ENCODE measurements around the gene RNF11.

DNA sequence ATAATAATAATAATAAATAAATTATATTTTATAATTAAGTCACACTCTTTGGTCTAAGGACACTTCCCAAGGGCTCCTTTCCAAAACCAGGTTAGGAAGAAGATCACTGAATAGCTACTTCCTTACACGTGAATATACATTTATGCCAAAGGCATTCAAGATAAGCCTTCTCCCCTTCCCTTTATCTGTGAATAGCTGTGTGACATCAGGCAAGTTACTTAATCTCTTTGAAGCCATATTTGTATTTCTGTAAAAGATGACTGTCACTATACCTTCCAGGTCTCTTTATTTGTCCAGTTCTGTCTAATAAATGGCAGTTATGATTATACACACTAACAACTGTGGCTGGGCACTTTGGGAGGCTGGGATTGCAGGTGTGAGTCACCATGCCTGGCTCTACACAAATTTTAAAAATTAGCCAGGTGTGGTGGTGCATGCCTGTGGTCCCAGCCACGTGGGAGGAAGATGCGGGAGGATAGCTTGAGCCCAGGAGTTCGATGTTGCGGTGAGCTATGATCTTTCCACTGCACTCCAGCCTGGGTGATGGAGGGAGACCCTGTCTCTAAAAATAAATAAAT lies 5.5 kb upstream of the RNF11 start:
- TF ChIP-seq, protein P1, sequence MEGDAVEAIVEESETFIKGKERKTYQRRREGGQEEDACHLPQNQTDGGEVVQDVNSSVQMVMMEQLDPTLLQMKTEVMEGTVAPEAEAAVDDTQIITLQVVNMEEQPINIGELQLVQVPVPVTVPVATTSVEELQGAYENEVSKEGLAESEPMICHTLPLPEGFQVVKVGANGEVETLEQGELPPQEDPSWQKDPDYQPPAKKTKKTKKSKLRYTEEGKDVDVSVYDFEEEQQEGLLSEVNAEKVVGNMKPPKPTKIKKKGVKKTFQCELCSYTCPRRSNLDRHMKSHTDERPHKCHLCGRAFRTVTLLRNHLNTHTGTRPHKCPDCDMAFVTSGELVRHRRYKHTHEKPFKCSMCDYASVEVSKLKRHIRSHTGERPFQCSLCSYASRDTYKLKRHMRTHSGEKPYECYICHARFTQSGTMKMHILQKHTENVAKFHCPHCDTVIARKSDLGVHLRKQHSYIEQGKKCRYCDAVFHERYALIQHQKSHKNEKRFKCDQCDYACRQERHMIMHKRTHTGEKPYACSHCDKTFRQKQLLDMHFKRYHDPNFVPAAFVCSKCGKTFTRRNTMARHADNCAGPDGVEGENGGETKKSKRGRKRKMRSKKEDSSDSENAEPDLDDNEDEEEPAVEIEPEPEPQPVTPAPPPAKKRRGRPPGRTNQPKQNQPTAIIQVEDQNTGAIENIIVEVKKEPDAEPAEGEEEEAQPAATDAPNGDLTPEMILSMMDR (IDR thresholded peaks at IDR 0.05 in 4 of 5, conservative IDR thresholded peaks at IDR 0.05 in 1 of 5) = no peak
- no peak for TF ChIP-seq POLR2A (IDR thresholded peaks at IDR 0.05)

All from gastrocnemius medialis (tissue), 4 donors.